Stomach (tissue), 4 donors: ENCODE results near the gene ATAD3B.

Source experiments
- POLR2A ChIP-seq, 4 donors: fragments of 450-650 bp; IDR thresholded peaks; one replicate each; pipeline ENCODE4 v1.6.1; 2016; ENCODE audit warnings: antibody characterized with exemption in 4 of 4, control low read depth in 2 of 4, mild to moderate bottlenecking in 1 of 4, moderate library complexity in 1 of 4
- POLR2AphosphoS5 ChIP-seq, 3 donors: sonication (generic); formaldehyde crosslinking; IDR thresholded peaks; one replicate each; pipeline ENCODE4 v1.6.1; 2016; ENCODE audit warnings: antibody characterized with exemption in 3 of 3
- TF ChIP-seq, protein P1 (sequence below), 7 experiments: fragments of 450-650 bp in 4 of 7; fragments of 200-600 bp in 3 of 7; sonication (generic) in 3 of 7; IDR thresholded peaks; one replicate each; pipeline ENCODE4 v1.5.1; 2016 to 2019; ENCODE audit warnings: antibody characterized with exemption in 7 of 7, control low read depth in 2 of 7, mild to moderate bottlenecking in 1 of 7

- TF ChIP-seq POLR2AphosphoS5 (IDR thresholded peaks at IDR 0.05) (no peak), POLR2A (IDR thresholded peaks at IDR 0.05) (no peak)
- TF ChIP-seq, protein P1, sequence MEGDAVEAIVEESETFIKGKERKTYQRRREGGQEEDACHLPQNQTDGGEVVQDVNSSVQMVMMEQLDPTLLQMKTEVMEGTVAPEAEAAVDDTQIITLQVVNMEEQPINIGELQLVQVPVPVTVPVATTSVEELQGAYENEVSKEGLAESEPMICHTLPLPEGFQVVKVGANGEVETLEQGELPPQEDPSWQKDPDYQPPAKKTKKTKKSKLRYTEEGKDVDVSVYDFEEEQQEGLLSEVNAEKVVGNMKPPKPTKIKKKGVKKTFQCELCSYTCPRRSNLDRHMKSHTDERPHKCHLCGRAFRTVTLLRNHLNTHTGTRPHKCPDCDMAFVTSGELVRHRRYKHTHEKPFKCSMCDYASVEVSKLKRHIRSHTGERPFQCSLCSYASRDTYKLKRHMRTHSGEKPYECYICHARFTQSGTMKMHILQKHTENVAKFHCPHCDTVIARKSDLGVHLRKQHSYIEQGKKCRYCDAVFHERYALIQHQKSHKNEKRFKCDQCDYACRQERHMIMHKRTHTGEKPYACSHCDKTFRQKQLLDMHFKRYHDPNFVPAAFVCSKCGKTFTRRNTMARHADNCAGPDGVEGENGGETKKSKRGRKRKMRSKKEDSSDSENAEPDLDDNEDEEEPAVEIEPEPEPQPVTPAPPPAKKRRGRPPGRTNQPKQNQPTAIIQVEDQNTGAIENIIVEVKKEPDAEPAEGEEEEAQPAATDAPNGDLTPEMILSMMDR (IDR thresholded peaks at IDR 0.05) = no peak
Observed at GRCh38 chr1:1482856-1483255, 11.3 kb downstream of the ATAD3B start.
